GM18873 (cell line): ENCODE results near the gene TRAF6.

Source experiments
- ATAC-seq: cut with Tn5 transposase; IDR thresholded peaks from one replicate; pipeline ENCODE4 v1.9.1; 2021; ENCODE audit warnings: mild to moderate bottlenecking, moderate library complexity, moderate number of reproducible peaks; ENCODE audit not compliant: unreplicated experiment, low FRiP score

TRAF6 gene

GRCh38 chr11:36437413-36437812 lies 72.7 kb downstream of the TRAF6 start:
- no peak for ATAC-seq
